Bone marrow (tissue), 2 donors: Measurements from ENCODE around the gene FRMD4B.

Experiments used
- DNase-seq, 2 donors: peaks; one replicate each; lab custom pipeline; 2025; lab: John Stamatoyannopoulos, UW

FRMD4B gene

GRCh38 chr3:69174871-69175737, 210.8 kb downstream of the FRMD4B start:
- DNase-seq, result no peak

- no peak for DNase-seq
These were observed 211.4 kb downstream of the FRMD4B start for GRCh38 chr3:69174445-69174844.

- DNase-seq, result no peak
These were observed 213.8 kb downstream of the FRMD4B start for GRCh38 chr3:69172058-69172457.

GRCh38 chr3:69166446-69166845, 219.4 kb downstream of the FRMD4B start:
- DNase-seq, result no peak

- DNase-seq, result no peak
These were observed 220.1 kb downstream of the FRMD4B start for GRCh38 chr3:69165744-69166143.

- no peak for DNase-seq
These were observed 221.6 kb downstream of the FRMD4B start for GRCh38 chr3:69164296-69164695.

GRCh38 chr3:69162308-69162980, 223.4 kb downstream of the FRMD4B start:
- no peak for DNase-seq

- DNase-seq, result peak in 1 of 2 donors; percentile 78
These were observed 224.1 kb downstream of the FRMD4B start for GRCh38 chr3:69161587-69162307.

- DNase-seq, result no peak
These were observed 225.4 kb downstream of the FRMD4B start for GRCh38 chr3:69160525-69160924.

- no peak for DNase-seq
These were observed 225.8 kb downstream of the FRMD4B start for GRCh38 chr3:69160107-69160506.

- no peak for DNase-seq
These were observed 236.3 kb downstream of the FRMD4B start for GRCh38 chr3:69149586-69149985.

GRCh38 chr3:69145688-69146087, 240.2 kb downstream of the FRMD4B start:
- DNase-seq, result no peak

- peak in 1 of 2 donors; percentile 30 for DNase-seq
These were observed 241.2 kb downstream of the FRMD4B start for GRCh38 chr3:69144631-69145245.

- DNase-seq, result no peak
These were observed 242.3 kb downstream of the FRMD4B start for GRCh38 chr3:69143612-69144011.

GRCh38 chr3:69142797-69143454, 243.0 kb downstream of the FRMD4B start:
- DNase-seq, result no peak

GRCh38 chr3:69142090-69142489, 243.8 kb downstream of the FRMD4B start:
- no peak for DNase-seq

GRCh38 chr3:69141313-69141712, 244.6 kb downstream of the FRMD4B start:
- DNase-seq, result no peak

GRCh38 chr3:69137412-69137811, 248.5 kb downstream of the FRMD4B start:
- DNase-seq, result no peak

GRCh38 chr3:69137005-69137404, 248.9 kb downstream of the FRMD4B start:
- DNase-seq, result no peak

GRCh38 chr3:69130689-69131088, 255.2 kb downstream of the FRMD4B start:
- DNase-seq, result no peak

- no peak for DNase-seq
These were observed 256.4 kb downstream of the FRMD4B start for GRCh38 chr3:69129531-69129930.

GRCh38 chr3:69128509-69128908, 257.4 kb downstream of the FRMD4B start:
- no peak for DNase-seq
